ENCODE results near the gene TTBK2.

GRCh38 chr15:42704492-42704926, 216.1 kb downstream of the TTBK2 start:
- TF ChIP-seq, protein P1, sequence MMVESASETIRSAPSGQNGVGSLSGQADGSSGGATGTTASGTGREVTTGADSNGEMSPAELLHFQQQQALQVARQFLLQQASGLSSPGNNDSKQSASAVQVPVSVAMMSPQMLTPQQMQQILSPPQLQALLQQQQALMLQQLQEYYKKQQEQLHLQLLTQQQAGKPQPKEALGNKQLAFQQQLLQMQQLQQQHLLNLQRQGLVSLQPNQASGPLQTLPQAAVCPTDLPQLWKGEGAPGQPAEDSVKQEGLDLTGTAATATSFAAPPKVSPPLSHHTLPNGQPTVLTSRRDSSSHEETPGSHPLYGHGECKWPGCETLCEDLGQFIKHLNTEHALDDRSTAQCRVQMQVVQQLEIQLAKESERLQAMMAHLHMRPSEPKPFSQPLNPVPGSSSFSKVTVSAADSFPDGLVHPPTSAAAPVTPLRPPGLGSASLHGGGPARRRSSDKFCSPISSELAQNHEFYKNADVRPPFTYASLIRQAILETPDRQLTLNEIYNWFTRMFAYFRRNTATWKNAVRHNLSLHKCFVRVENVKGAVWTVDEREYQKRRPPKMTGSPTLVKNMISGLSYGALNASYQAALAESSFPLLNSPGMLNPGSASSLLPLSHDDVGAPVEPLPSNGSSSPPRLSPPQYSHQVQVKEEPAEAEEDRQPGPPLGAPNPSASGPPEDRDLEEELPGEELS (CRISPR knock-in tag; IDR thresholded peaks at IDR 0.05): no peak
- peak; percentile 71 for TF ChIP-seq CTCF (IDR thresholded peaks at IDR 0.05)
- TF ChIP-seq NFYB (CRISPR knock-in tag; conservative IDR thresholded peaks at IDR 0.05; ENCODE audit: low read depth): no peak
- TF ChIP-seq TP53 (CRISPR knock-in tag; IDR thresholded peaks at IDR 0.05): no peak
- TF ChIP-seq CDX4 (CRISPR knock-in tag; IDR thresholded peaks at IDR 0.05; ENCODE audit: borderline replicate concordance): no peak
- TF ChIP-seq JUN (CRISPR knock-in tag; IDR thresholded peaks at IDR 0.05): no peak
- no peak for TF ChIP-seq NR2C2 (CRISPR knock-in tag; IDR thresholded peaks at IDR 0.05)

Measured in WTC11 (cell line).